ENCODE data around the gene PPIA. TPM values are rescaled to one million over a fixed set of nuclear protein-coding genes. Genes with fewer than 3 reads are reported as not detected.
"Not testable (repeated sequence)": the region's sequence is repeated elsewhere in the genome, so short reads cannot be mapped to it uniquely, and the experiment has no call there.

Gene PPIA
- total and polyA plus RNA-seq, 9 donors = 718 to 1,341 (median 860) TPM

DNA sequence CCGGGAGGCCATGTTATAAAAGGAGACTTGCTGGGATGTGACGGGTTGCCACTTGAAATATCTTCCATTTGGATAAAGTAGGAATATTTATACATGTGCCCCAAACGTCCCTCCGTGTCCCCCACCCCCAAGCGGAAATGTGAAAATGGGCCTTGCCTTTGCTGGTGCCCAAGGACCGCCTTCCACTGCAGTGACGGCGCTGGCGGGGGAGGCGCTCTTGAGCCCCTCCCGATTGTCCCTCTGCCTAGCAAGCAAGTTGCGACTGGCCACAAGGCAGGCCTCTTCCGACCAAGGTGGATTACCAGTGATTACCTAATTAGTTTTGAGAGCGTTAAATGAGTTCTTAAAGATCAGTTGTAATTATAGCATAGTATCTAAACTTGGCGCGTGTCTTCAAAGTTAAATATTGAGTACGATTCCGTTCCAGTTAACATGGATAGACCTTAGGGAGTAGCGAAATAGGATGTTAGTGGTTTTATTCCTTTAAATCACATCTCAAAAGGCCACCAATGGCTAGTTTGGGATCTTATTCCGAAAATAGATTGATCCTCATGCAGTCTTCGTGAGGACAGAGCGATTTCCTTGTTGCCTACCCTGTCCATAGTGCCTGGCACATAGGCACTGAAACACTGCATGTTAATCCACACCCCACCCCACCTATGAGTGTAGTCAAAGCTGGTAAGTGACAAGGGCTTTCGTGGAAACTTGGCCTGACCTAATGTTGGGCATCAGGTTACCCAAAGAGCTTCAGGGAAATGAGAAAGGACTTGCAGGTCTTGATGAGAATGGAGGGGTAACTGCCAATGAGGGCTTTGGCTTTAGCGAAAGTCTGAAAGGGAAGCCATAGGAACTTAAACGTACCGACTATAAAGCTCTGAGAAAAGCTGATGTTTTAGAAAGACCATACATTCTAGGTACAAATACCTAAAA lies 1.1 kb downstream of the PPIA start:
- Histone ChIP-seq H3K4me1 (ENCODE audit: control insufficient read depth, insufficient read depth, low read length) (peaks cover 16% of the 10 kb centered on the region), H3K4me3 (ENCODE audit: low read length) (peak overlapping the region; percentile 68), H3K9me3 (replicated peaks; ENCODE audit: control insufficient read depth, low read depth, low read length) (no peaks in the 10 kb centered on the region), H3K27ac (ENCODE audit: low read length) (peak overlapping the region; percentile 99), H3K36me3 (ENCODE audit: control insufficient read depth, insufficient read depth, low read length) (peaks cover 34% of the 10 kb centered on the region), H3K27me3 (ENCODE audit: control insufficient read depth, insufficient read depth, low read length) (no peaks in the 10 kb centered on the region)
- peak; percentile 97 for DNase-seq
- WGBS (ENCODE audit: insufficient coverage) = 10% methylated on average over 2 of the region's 26 CpGs

DNA sequence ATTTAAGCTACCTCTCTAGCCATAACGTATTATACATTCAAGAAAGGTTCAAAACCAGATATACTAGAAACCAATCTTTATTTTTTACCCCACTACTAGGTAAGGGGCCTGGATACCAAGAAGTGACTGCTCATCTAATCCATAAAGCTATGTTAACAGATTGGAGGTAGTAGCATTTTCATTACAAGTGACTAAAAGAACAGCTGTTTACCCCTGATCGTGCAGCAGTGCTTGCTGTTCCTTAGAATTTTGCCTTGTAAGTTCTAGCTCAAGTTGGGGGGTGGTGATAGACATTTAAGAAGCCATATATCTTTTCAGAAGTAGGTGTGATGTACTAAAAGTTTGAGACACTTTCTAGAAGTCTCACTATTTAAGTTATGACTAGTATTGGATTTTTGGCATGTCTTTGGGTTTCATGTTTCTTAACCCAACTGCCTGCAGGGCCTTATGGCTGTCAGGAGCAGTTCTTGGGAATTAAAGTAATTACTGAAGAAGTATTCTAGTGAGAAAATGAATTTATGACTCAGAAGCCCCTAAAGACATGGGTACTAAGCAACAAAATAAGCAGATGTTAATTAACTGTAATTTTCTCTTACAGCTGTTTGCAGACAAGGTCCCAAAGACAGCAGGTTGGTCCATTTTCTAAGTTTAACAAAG lies 2.3 kb downstream of the PPIA start:
- Histone ChIP-seq H3K36me3 (ENCODE audit: control insufficient read depth, insufficient read depth, low read length) (peaks cover 46% of the 10 kb centered on the region), H3K4me3 (ENCODE audit: low read length) (peak overlapping the region; percentile 68)

DNA sequence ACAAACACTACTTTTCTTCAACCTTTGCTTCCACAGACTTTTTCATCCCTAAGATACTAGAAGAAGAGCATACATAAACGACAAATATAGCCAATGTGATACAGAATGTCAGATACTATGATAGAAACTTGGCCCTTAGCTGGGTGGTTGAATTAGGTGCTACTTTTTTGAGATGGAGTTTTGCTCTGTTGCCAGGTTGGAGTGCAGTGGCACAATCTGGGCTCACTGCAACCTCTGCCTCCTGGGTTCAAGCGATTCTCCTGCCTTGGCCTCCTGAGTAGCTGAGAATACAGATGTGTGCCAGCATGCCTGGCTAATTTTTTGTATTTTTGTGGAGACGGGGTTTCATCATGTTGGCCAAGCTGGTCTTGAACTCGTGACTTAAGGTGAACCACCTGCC lies 3.5 kb downstream of the PPIA start:
- Histone ChIP-seq H3K27ac (ENCODE audit: low read length) (no peak overlapping the region), H3K9me3 (replicated peaks; ENCODE audit: control insufficient read depth, low read depth, low read length) (no peaks in the 10 kb centered on the region), H3K4me1 (ENCODE audit: control insufficient read depth, insufficient read depth, low read length) (peaks cover 16% of the 10 kb centered on the region), H3K36me3 (ENCODE audit: control insufficient read depth, insufficient read depth, low read length) (peaks cover 53% of the 10 kb centered on the region), H3K4me3 (ENCODE audit: low read length) (no peak overlapping the region), H3K27me3 (ENCODE audit: control insufficient read depth, insufficient read depth, low read length) (no peaks in the 10 kb centered on the region)
- 82% methylated on average over 2 of the region's 4 CpGs for WGBS (ENCODE audit: insufficient coverage)
- DNase-seq = no peak

More for the DNA sequence above, 2.3 kb downstream of the PPIA start:
- Histone ChIP-seq H3K27me3 (ENCODE audit: control insufficient read depth, insufficient read depth, low read length) (no peaks in the 10 kb centered on the region), H3K9me3 (replicated peaks; ENCODE audit: control insufficient read depth, low read depth, low read length) (no peaks in the 10 kb centered on the region), H3K4me1 (ENCODE audit: control insufficient read depth, insufficient read depth, low read length) (peaks cover 16% of the 10 kb centered on the region), H3K27ac (ENCODE audit: low read length) (no peak overlapping the region)
- no CpG with 5 or more reads among the region's 2 CpGs for WGBS (ENCODE audit: insufficient coverage)
- DNase-seq = no peak

DNA sequence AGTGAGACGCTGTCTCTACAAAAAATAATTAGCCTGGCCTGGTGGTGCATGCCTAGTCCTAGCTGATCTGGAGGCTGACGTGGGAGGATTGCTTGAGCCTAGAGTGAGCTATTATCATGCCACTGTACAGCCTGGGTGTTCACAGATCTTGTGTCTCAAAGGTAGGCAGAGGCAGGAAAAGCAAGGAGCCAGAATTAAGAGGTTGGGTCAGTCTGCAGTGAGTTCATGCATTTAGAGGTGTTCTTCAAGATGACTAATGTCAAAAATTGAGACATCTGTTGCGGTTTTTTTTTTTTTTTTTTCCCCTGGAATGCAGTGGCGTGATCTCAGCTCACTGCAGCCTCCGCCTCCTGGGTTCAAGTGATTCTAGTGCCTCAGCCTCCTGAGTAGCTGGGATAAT lies 5.4 kb downstream of the PPIA start:
- Histone ChIP-seq H3K9me3 (replicated peaks; ENCODE audit: control insufficient read depth, low read depth, low read length) (no peaks in the 10 kb centered on the region), H3K4me3 (ENCODE audit: low read length) (no peak overlapping the region), H3K27me3 (ENCODE audit: control insufficient read depth, insufficient read depth, low read length) (no peaks in the 10 kb centered on the region), H3K27ac (ENCODE audit: low read length) (no peak overlapping the region), H3K4me1 (ENCODE audit: control insufficient read depth, insufficient read depth, low read length) (peaks cover 8% of the 10 kb centered on the region), H3K36me3 (ENCODE audit: control insufficient read depth, insufficient read depth, low read length) (peaks cover 53% of the 10 kb centered on the region)
- 90% methylated on average over 2 of the region's 5 CpGs for WGBS (ENCODE audit: insufficient coverage)
- no peak for DNase-seq

DNA sequence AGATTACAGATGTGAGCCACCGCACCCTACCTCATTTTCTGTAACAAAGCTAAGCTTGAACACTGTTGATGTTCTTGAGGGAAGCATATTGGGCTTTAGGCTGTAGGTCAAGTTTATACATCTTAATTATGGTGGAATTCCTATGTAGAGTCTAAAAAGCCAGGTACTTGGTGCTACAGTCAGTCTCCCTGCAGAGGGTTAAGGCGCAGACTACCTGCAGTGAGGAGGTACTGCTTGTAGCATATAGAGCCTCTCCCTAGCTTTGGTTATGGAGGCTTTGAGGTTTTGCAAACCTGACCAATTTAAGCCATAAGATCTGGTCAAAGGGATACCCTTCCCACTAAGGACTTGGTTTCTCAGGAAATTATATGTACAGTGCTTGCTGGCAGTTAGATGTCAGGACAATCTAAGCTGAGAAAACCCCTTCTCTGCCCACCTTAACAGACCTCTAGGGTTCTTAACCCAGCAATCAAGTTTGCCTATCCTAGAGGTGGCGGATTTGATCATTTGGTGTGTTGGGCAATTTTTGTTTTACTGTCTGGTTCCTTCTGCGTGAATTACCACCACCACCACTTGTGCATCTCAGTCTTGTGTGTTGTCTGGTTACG lies 6.0 kb downstream of the PPIA start:
- peaks cover 8% of the 10 kb centered on the region for H3K4me1 ChIP-seq (ENCODE audit: control insufficient read depth, insufficient read depth, low read length)

DNA sequence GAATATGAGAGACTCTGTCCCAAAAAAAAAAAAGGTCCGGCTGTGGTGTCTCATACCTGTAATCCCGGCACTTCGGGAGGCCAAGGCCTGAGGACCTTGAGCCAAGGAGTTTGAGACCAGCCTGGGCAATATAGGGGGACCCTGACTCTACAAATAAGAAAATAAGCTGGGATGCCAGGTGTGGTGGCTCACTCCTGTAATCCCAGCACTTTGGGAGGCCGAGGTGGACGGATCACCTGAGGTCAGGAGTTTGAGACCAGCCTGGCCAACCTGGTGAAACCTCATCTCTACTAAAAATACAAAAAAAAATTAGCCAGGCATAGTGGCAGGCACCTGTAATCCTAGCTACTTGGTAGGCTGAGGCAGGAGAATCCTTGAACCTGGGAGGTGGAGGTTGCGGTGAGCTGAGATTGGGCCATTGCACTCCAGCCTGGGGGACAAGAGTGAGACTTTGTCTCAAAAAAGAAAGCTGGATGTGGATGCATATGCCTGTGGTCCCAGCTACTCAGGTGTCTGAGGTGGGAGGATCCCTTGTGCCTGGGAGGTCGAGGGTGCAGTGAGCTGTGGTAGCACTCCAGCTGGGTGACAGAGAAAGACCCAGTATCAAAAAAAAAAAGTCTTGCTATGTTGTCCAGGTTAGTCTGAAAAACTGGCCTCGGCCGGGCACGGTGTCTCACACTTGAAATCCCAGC lies 7.5 kb downstream of the PPIA start:
- not testable (repeated sequence) for H3K27me3 ChIP-seq (ENCODE audit: control insufficient read depth, insufficient read depth, low read length); H3K4me3 ChIP-seq (ENCODE audit: low read length); H3K4me1 ChIP-seq (ENCODE audit: control insufficient read depth, insufficient read depth, low read length); H3K27ac ChIP-seq (ENCODE audit: low read length); H3K9me3 ChIP-seq (replicated peaks; ENCODE audit: control insufficient read depth, low read depth, low read length); DNase-seq
- peaks cover 50% of the 10 kb centered on the region for H3K36me3 ChIP-seq (ENCODE audit: control insufficient read depth, insufficient read depth, low read length)
- 88% methylated on average over 4 of the region's 10 CpGs for WGBS (ENCODE audit: insufficient coverage)

More for the DNA sequence above, 6.0 kb downstream of the PPIA start:
- no peak overlapping the region for H3K27ac ChIP-seq (ENCODE audit: low read length)
- H3K4me3 ChIP-seq (ENCODE audit: low read length) = no peak overlapping the region
- peaks cover 53% of the 10 kb centered on the region for H3K36me3 ChIP-seq (ENCODE audit: control insufficient read depth, insufficient read depth, low read length)
- H3K27me3 ChIP-seq (ENCODE audit: control insufficient read depth, insufficient read depth, low read length) = no peaks in the 10 kb centered on the region
- WGBS (ENCODE audit: insufficient coverage) = no CpG with 5 or more reads among the region's 5 CpGs
- no peak for DNase-seq
- H3K9me3 ChIP-seq (replicated peaks; ENCODE audit: control insufficient read depth, low read depth, low read length) = no peaks in the 10 kb centered on the region

DNA sequence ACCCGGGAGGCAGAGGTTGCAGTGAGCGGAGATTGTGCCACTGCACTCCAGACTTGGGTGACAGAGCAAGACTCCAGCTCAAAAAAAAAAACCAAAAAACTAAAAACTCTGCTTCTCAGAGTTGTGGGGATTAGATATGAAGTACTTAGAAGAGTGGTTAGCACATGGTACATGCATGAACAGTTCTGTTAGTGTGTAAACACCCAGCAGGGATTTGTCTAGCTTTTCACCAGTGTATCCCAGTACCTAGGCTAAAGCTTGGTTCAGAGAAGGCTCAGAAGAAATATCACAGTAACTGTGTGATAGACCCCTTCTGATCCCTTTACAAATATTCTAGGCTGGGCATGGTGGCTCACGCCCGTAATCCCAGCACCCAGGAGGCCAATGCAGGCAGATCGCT lies 9.5 kb downstream of the PPIA start:
- Histone ChIP-seq H3K27me3 (ENCODE audit: control insufficient read depth, insufficient read depth, low read length) (no peaks in the 10 kb centered on the region), H3K4me3 (ENCODE audit: low read length) (no peak overlapping the region), H3K27ac (ENCODE audit: low read length) (no peak overlapping the region), H3K36me3 (ENCODE audit: control insufficient read depth, insufficient read depth, low read length) (peaks cover 33% of the 10 kb centered on the region), H3K9me3 (replicated peaks; ENCODE audit: control insufficient read depth, low read depth, low read length) (no peaks in the 10 kb centered on the region), H3K4me1 (ENCODE audit: control insufficient read depth, insufficient read depth, low read length) (no peaks in the 10 kb centered on the region)
- DNase-seq = no peak
- WGBS (ENCODE audit: insufficient coverage) = 84% methylated on average over 4 of the region's 5 CpGs

DNA sequence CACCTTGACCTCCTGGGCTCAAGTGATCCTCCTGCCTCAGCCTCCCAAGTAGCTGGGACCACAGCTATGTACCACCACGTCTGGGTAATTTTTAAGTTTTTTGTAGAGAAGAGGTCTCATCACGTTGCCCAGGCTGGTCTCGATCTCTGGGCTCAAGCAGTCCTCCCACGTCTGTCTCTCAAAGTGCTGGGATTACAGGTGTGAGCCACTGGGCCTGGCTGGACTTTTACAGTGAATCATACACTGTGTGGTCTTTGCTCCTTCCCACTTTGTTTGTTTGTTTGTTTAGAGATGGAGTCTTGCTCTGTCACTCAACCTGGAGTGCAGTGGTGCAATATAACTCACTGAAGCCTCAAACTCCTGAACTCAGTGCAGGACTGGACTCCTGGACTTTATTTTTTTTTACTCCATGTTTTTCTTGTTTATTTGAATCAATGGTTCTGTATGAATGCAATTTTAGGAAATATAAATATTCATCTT lies 12.5 kb downstream of the PPIA start:
- no peak overlapping the region for H3K27ac ChIP-seq (ENCODE audit: low read length)
- no peaks in the 10 kb centered on the region for H3K27me3 ChIP-seq (ENCODE audit: control insufficient read depth, insufficient read depth, low read length)
- H3K9me3 ChIP-seq (replicated peaks; ENCODE audit: control insufficient read depth, low read depth, low read length) = no peaks in the 10 kb centered on the region
- no CpG with 5 or more reads among the region's 4 CpGs for WGBS (ENCODE audit: insufficient coverage)
- H3K4me3 ChIP-seq (ENCODE audit: low read length) = no peak overlapping the region
- DNase-seq = no peak
- H3K36me3 ChIP-seq (ENCODE audit: control insufficient read depth, insufficient read depth, low read length) = peaks cover 7% of the 10 kb centered on the region
- no peaks in the 10 kb centered on the region for H3K4me1 ChIP-seq (ENCODE audit: control insufficient read depth, insufficient read depth, low read length)

DNA sequence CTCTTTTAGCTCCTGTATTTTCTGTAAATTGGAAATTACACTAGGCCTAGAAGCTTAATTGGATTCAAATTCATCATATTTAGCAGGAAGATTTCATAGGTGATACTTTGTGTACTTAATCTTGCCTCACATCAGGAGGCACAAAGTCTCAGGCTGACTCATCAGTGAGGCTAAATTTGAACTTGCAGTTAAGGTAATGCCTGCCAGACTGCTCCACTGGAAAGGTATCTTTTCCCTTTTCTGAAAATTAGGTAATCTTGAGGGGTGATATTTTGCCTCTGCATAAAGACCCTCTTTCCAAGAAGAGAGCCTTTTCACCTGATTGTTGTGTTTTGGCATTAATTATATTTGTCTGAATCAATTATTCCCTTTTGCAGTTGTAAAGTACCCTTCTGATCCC lies 14.6 kb downstream of the PPIA start:
- Histone ChIP-seq H3K27ac (ENCODE audit: low read length) (no peak overlapping the region), H3K27me3 (ENCODE audit: control insufficient read depth, insufficient read depth, low read length) (no peaks in the 10 kb centered on the region), H3K9me3 (replicated peaks; ENCODE audit: control insufficient read depth, low read depth, low read length) (no peaks in the 10 kb centered on the region), H3K4me3 (ENCODE audit: low read length) (no peak overlapping the region), H3K36me3 (ENCODE audit: control insufficient read depth, insufficient read depth, low read length) (no peaks in the 10 kb centered on the region), H3K4me1 (ENCODE audit: control insufficient read depth, insufficient read depth, low read length) (no peaks in the 10 kb centered on the region)
- no peak for DNase-seq

DNA sequence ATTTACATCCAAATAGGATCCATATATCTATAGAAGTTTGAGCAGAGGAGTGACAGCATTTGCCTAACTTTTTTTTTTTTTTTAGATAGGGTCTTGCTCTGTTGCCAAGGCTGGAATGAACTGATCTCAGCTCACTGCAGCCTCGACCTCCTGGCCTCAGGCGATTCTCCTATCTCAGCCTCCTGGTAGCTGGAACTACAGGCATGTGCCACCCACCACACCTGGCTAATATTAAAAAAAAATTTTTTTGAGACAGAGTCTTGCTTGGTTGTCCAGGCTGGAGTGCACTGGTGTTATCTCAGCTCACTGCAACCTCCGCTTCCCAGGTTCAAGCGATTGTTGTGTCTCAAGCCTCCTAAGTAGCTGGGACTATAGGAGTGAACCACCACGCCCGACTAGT lies 15.1 kb downstream of the PPIA start:
- H3K27me3 ChIP-seq (ENCODE audit: control insufficient read depth, insufficient read depth, low read length) = no peaks in the 10 kb centered on the region
- WGBS (ENCODE audit: insufficient coverage) = 100% methylated on average over 2 of the region's 6 CpGs

More for the DNA sequence above, 15.1 kb downstream of the PPIA start:
- no peak overlapping the region for H3K27ac ChIP-seq (ENCODE audit: low read length)
- H3K4me1 ChIP-seq (ENCODE audit: control insufficient read depth, insufficient read depth, low read length) = no peaks in the 10 kb centered on the region
- H3K36me3 ChIP-seq (ENCODE audit: control insufficient read depth, insufficient read depth, low read length) = no peaks in the 10 kb centered on the region
- no peak for DNase-seq
- H3K9me3 ChIP-seq (replicated peaks; ENCODE audit: control insufficient read depth, low read depth, low read length) = no peaks in the 10 kb centered on the region
- H3K4me3 ChIP-seq (ENCODE audit: low read length) = no peak overlapping the region

Measured in muscle of leg (tissue), 11 donors.